Thyroid gland (tissue), 4 donors: ENCODE data around the gene NFYC.

Source experiments
- POLR2A ChIP-seq, 2 donors: fragments of 450-650 bp; IDR thresholded peaks; one replicate each; pipeline ENCODE4 v1.6.1; 2017; ENCODE audit warnings: antibody characterized with exemption in 2 of 2, mild to moderate bottlenecking in 2 of 2, moderate library complexity in 1 of 2
- TF ChIP-seq, protein P1 (sequence below), 6 experiments: fragments of 200-600 bp in 3 of 6; fragments of 450-650 bp in 3 of 6; sonication (generic) in 3 of 6; IDR thresholded peaks; one replicate each; pipeline ENCODE4 v1.5.1; 2016 to 2019; ENCODE audit warnings: antibody characterized with exemption in 6 of 6, mild to moderate bottlenecking in 2 of 6, inconsistent platforms in 1 of 6, moderate library complexity in 1 of 6

DNA sequence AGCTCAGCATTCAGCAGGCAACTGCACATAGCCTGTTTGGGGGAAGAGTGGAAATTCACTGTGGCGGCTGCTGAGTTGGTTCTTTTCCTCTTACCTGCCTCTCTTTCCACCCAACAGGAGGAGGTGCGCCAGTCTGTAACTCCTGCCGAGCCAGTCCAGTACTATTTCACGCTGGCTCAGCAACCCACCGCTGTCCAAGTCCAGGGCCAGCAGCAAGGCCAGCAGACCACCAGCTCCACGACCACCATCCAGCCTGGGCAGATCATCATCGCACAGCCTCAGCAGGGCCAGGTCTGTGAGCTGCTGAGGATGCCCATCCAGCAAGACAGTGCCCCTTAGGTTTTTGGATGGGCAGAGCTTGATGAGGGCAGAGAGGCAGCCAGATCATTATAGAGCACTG lies 66.5 kb downstream of the NFYC start:
- TF ChIP-seq, protein P1, sequence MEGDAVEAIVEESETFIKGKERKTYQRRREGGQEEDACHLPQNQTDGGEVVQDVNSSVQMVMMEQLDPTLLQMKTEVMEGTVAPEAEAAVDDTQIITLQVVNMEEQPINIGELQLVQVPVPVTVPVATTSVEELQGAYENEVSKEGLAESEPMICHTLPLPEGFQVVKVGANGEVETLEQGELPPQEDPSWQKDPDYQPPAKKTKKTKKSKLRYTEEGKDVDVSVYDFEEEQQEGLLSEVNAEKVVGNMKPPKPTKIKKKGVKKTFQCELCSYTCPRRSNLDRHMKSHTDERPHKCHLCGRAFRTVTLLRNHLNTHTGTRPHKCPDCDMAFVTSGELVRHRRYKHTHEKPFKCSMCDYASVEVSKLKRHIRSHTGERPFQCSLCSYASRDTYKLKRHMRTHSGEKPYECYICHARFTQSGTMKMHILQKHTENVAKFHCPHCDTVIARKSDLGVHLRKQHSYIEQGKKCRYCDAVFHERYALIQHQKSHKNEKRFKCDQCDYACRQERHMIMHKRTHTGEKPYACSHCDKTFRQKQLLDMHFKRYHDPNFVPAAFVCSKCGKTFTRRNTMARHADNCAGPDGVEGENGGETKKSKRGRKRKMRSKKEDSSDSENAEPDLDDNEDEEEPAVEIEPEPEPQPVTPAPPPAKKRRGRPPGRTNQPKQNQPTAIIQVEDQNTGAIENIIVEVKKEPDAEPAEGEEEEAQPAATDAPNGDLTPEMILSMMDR (IDR thresholded peaks at IDR 0.05) = no peak
- no peak for TF ChIP-seq POLR2A (IDR thresholded peaks at IDR 0.05)
